Uterus (tissue), 4 donors: ENCODE data around the gene RPAIN. TPM values are rescaled to one million over a fixed set of nuclear protein-coding genes. Genes with fewer than 3 reads are reported as not detected.

Source experiments
- DNase-seq, 2 donors: peaks; one replicate each; pipeline ENCODE4 v3.0.0-alpha.2; 2019 to 2020
- H3K27ac ChIP-seq, 2 donors: fragments of 200-600 bp; sonication (generic); 1 replicate in 1 of 2; 2 replicates in 1 of 2; pipeline ENCODE4 v1.5.1; 2016 to 2018
- H3K27me3 ChIP-seq, 2 donors: fragments of 200-600 bp; sonication (generic); one replicate each; pipeline ENCODE4 v1.5.1; 2018 to 2019; ENCODE audit warnings: control low read depth in 1 of 2
- H3K36me3 ChIP-seq, 2 donors: fragments of 200-600 bp; sonication (generic); one replicate each; pipeline ENCODE4 v1.5.1; 2019; ENCODE audit warnings: control low read depth in 1 of 2
- H3K4me1 ChIP-seq, 2 donors: fragments of 200-600 bp; sonication (generic); one replicate each; pipeline ENCODE4 v1.5.1; 2018 to 2019; ENCODE audit warnings: control low read depth in 1 of 2
- H3K4me3 ChIP-seq, 2 donors: fragments of 200-600 bp; sonication (generic); 1 replicate in 1 of 2; 2 replicates in 1 of 2; pipeline ENCODE4 v1.5.1; 2018 to 2019; ENCODE audit warnings: mild to moderate bottlenecking in 1 of 2
- H3K9me3 ChIP-seq, 2 donors: fragments of 200-600 bp; sonication (generic); one replicate each; pipeline ENCODE4 v1.5.1; 2019; ENCODE audit warnings: control low read depth in 1 of 2
- POLR2A ChIP-seq, 2 donors: fragments of 450-650 bp; IDR thresholded peaks; one replicate each; pipeline ENCODE4 v1.6.1; 2016; ENCODE audit warnings: antibody characterized with exemption in 2 of 2, mild to moderate bottlenecking in 1 of 2, moderate library complexity in 1 of 2
- intact Hi-C: fragments of 100-400 bp; cut with DNase I; formaldehyde crosslinking; loops from one replicate; pipeline ENCODE4 v1.15.1; 2023; ENCODE audit warnings: low total_unique reads
- total RNA-seq, 4 donors: library from RNA; depleted of rRNA in 3 of 4; stranded (reverse); fragments of >200 nt in 3 of 4; gene quantifications; one replicate each; pipeline versions ENCODE4 v1.1.0 to v1.2.4, GENCODE V29; 2014 to 2023
- TF ChIP-seq, protein P1 (sequence below), 4 experiments: fragments of 200-600 bp in 2 of 4; fragments of 450-650 bp in 2 of 4; sonication (generic) in 2 of 4; IDR thresholded peaks; one replicate each; pipeline ENCODE4 v1.5.1; 2016 to 2019; ENCODE audit warnings: antibody characterized with exemption in 4 of 4, mild to moderate bottlenecking in 2 of 4, moderate library complexity in 1 of 4
- donor health status: DM: yes; HTN: yes; CAD: no.

Gene RPAIN
- total RNA-seq, 4 donors from 2014 or later, result 38.7 to 78.8 (median 46.9) TPM

GRCh38 chr17:5443728-5444127, 23.7 kb downstream of the RPAIN start:
- no peaks in the 10 kb centered on the region for H3K36me3 ChIP-seq

GRCh38 chr17:5444209-5444608, 24.2 kb downstream of the RPAIN start:
- Histone ChIP-seq H3K27me3 (no peaks in the 10 kb centered on the region), H3K4me1 (no peaks in the 10 kb centered on the region), H3K9me3 (no peaks in the 10 kb centered on the region), H3K27ac (no peak overlapping the region), H3K4me3 (no peak overlapping the region), H3K36me3 (no peaks in the 10 kb centered on the region)
- intact Hi-C loops, result no loop called here
- DNase-seq, result no peak
- TF ChIP-seq POLR2A (IDR thresholded peaks at IDR 0.05), result no peak
- TF ChIP-seq, protein P1, sequence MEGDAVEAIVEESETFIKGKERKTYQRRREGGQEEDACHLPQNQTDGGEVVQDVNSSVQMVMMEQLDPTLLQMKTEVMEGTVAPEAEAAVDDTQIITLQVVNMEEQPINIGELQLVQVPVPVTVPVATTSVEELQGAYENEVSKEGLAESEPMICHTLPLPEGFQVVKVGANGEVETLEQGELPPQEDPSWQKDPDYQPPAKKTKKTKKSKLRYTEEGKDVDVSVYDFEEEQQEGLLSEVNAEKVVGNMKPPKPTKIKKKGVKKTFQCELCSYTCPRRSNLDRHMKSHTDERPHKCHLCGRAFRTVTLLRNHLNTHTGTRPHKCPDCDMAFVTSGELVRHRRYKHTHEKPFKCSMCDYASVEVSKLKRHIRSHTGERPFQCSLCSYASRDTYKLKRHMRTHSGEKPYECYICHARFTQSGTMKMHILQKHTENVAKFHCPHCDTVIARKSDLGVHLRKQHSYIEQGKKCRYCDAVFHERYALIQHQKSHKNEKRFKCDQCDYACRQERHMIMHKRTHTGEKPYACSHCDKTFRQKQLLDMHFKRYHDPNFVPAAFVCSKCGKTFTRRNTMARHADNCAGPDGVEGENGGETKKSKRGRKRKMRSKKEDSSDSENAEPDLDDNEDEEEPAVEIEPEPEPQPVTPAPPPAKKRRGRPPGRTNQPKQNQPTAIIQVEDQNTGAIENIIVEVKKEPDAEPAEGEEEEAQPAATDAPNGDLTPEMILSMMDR (IDR thresholded peaks at IDR 0.05), result no peak

More at GRCh38 chr17:5443728-5444127, 23.7 kb downstream of the RPAIN start:
- Histone ChIP-seq H3K9me3 (no peaks in the 10 kb centered on the region), H3K27me3 (no peaks in the 10 kb centered on the region), H3K4me3 (no peak overlapping the region), H3K27ac (no peak overlapping the region), H3K4me1 (no peaks in the 10 kb centered on the region)
- intact Hi-C loops, result no loop called here
- no peak for DNase-seq
- TF ChIP-seq, protein P1 (IDR thresholded peaks at IDR 0.05), result no peak
- no peak for TF ChIP-seq POLR2A (IDR thresholded peaks at IDR 0.05)

GRCh38 chr17:5446786-5447185, 26.8 kb downstream of the RPAIN start:
- Histone ChIP-seq H3K36me3 (no peaks in the 10 kb centered on the region), H3K4me3 (no peak overlapping the region), H3K9me3 (no peaks in the 10 kb centered on the region), H3K27me3 (no peaks in the 10 kb centered on the region), H3K27ac (no peak overlapping the region), H3K4me1 (no peaks in the 10 kb centered on the region)
- intact Hi-C loops, result no loop called here
- TF ChIP-seq POLR2A (IDR thresholded peaks at IDR 0.05), result no peak
- TF ChIP-seq, protein P1 (IDR thresholded peaks at IDR 0.05), result no peak
- DNase-seq, result no peak

DNA sequence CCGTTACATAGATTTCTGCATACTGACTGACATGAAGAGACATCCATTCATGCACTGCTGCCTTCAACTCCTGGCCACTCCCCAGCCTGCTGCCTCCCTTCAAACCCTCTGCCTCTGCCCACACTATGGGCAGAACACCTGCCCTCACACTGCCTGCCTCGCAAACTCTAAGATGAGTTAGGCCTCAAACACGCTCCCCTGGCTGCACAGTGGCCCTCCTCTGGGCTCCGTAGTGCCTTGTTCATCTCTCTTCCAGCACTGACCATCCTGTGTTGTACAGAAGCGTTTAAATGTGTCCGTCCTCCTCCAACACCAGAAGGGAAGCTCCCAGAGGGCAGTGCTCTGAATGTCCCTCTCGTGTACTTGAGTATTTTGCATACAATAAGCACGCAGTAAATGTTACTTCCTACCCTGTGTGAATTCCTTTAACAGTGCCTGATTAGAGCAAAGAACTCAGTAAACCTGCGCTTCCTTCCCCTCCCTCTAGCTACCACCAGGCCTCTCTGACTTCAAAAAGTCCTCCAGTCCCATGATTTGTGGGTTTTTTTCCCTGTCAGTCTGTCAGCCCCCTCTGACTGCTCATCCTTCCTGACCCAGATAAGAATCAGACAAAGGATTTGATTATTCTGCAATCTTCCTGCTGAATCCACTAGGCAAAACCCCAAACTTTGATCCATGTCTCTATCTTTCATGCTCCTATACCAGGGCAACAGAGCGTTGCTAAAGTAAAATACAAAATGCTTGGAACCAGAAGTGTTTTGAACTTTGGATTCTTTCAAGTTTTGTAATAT, 44.9 kb downstream of the RPAIN start:
- no peaks in the 10 kb centered on the region for H3K27me3 ChIP-seq
- TF ChIP-seq, protein P1 (IDR thresholded peaks at IDR 0.05), result no peak
- no peak for TF ChIP-seq POLR2A (IDR thresholded peaks at IDR 0.05)
- no peaks in the 10 kb centered on the region for H3K9me3 ChIP-seq
- no peak for DNase-seq
- H3K4me1 ChIP-seq, result peaks cover 10 to 12% of the 10 kb centered on the region in 2 donors
- H3K27ac ChIP-seq, result no peak overlapping the region
- H3K4me3 ChIP-seq, result no peak overlapping the region
- no peaks in the 10 kb centered on the region for H3K36me3 ChIP-seq
- intact Hi-C loops, result no loop called here

DNA sequence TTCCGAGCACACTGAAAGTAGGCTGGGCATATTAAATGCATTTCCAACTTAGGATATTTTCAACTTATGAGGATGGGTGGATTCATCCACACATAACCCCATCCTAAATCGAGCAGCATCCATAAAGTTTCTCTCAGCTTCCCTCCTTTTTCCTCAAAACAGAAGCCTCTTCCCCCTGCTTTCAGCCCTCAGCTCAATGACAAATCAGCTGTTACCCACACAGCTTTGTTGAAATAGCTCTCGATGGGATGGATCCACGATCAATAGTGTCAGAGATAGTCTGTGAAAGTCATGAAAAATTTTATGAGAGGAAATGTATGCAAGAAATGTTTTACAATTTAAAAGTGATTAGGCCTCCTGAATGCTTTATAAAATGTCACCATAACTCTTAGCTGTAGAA, 46.3 kb downstream of the RPAIN start:
- Histone ChIP-seq H3K27me3 (no peaks in the 10 kb centered on the region), H3K27ac (no peak overlapping the region), H3K36me3 (no peaks in the 10 kb centered on the region), H3K9me3 (no peaks in the 10 kb centered on the region), H3K4me3 (no peak overlapping the region), H3K4me1 (peaks cover 10 to 12% of the 10 kb centered on the region in 2 donors)
- no peak for DNase-seq
- intact Hi-C loops, result no loop called here
- TF ChIP-seq, protein P1 (IDR thresholded peaks at IDR 0.05), result no peak
- no peak for TF ChIP-seq POLR2A (IDR thresholded peaks at IDR 0.05)
